ENCODE measurements around the gene GRAMD2B. TPM values are rescaled to one million over a fixed set of nuclear protein-coding genes. Genes with fewer than 3 reads are reported as not detected.

GRAMD2B gene
- total RNA-seq, 1 donor from 2014 or later, result 29.1 TPM

DNA sequence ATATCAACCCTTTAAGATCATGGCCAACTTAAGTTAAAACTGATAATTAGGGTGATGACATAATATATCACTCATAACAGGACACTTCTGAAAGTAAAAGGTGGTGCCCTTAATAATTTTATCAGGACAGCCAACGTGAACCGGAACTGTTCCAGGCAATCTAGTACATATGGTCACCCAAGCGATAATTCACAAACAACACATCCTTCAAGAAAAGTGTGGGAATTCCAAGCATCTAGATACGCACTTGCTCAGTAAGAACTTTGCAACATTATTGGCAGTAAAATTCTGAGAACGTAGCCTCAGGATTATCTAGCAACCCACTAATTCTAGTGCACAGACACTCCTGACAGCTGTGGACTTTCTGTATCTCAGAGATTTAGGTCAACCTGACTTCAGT lies 86.1 kb downstream of the GRAMD2B start:
- Histone ChIP-seq H2AFZ (ENCODE audit: low read depth, low read length) (no peak overlapping the region), H3K4me3 (ENCODE audit: insufficient read depth, low read depth, low read length) (no peak overlapping the region), H3K4me2 (ENCODE audit: low read length) (no peak overlapping the region), H3K79me2 (ENCODE audit: insufficient read depth, low read length) (no peaks in the 10 kb centered on the region), H3K27ac (ENCODE audit: low read depth, low read length) (no peak overlapping the region), H4K20me1 (ENCODE audit: insufficient read depth, low read length) (no peaks in the 10 kb centered on the region), H3K4me1 (ENCODE audit: insufficient read depth, low read length) (no peaks in the 10 kb centered on the region), H3K9ac (ENCODE audit: low read length) (no peak overlapping the region), H3K9me3 (ENCODE audit: insufficient read depth, low read depth, low read length) (no peaks in the 10 kb centered on the region), H3K27me3 (ENCODE audit: insufficient read depth, low read length) (no peaks in the 10 kb centered on the region), H3K36me3 (ENCODE audit: insufficient read depth, low read length) (no peaks in the 10 kb centered on the region)
- no peaks in the 10 kb centered on the region for H3K4me1 Mint-ChIP-seq (ENCODE audit: low read depth, unreplicated experiment)
- TF ChIP-seq, protein P1, sequence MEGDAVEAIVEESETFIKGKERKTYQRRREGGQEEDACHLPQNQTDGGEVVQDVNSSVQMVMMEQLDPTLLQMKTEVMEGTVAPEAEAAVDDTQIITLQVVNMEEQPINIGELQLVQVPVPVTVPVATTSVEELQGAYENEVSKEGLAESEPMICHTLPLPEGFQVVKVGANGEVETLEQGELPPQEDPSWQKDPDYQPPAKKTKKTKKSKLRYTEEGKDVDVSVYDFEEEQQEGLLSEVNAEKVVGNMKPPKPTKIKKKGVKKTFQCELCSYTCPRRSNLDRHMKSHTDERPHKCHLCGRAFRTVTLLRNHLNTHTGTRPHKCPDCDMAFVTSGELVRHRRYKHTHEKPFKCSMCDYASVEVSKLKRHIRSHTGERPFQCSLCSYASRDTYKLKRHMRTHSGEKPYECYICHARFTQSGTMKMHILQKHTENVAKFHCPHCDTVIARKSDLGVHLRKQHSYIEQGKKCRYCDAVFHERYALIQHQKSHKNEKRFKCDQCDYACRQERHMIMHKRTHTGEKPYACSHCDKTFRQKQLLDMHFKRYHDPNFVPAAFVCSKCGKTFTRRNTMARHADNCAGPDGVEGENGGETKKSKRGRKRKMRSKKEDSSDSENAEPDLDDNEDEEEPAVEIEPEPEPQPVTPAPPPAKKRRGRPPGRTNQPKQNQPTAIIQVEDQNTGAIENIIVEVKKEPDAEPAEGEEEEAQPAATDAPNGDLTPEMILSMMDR (IDR thresholded peaks at IDR 0.05; ENCODE audit: insufficient read depth, low read depth, low read length), result no peak
- no peak for TF ChIP-seq EZH2 (IDR thresholded peaks at IDR 0.05; ENCODE audit: insufficient read depth, low read length)
- no peak for FAIRE-seq
- DNase-seq (ENCODE audit: low read depth), result no peak
- peaks cover 1% of the 10 kb centered on the region for H3K27me3 Mint-ChIP-seq (ENCODE audit: low read depth, unreplicated experiment)
- no peaks in the 10 kb centered on the region for H3K36me3 Mint-ChIP-seq (ENCODE audit: low read depth, unreplicated experiment)
- no peak overlapping the region for H3K4me3 Mint-ChIP-seq (ENCODE audit: unreplicated experiment)
- no peaks in the 10 kb centered on the region for H3K9me3 Mint-ChIP-seq (ENCODE audit: unreplicated experiment)
- no peak overlapping the region for H3K27ac Mint-ChIP-seq (ENCODE audit: unreplicated experiment)

DNA sequence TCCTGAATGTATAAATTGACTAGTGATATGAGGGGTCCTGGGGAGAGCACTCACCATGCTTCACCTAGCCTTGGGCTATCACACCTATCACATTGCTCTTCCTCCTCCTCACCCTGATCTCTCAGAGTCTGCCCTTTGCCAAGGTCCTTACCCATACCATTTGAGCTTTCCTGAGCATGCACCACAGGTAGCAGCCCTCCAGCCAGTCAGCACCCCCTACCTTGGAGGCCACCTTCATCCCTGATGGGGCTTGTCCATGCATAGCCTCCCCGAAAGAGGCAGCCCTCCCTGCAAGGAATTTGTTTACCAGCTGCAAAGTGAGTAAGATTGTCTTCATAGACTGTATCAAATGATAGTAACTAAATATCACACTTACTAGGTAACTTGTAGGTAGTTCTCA lies 88.8 kb downstream of the GRAMD2B start:
- Histone ChIP-seq H3K27me3 (ENCODE audit: insufficient read depth, low read length) (no peaks in the 10 kb centered on the region), H3K79me2 (ENCODE audit: insufficient read depth, low read length) (no peaks in the 10 kb centered on the region), H3K4me3 (ENCODE audit: insufficient read depth, low read depth, low read length) (no peak overlapping the region), H3K9me3 (ENCODE audit: insufficient read depth, low read depth, low read length) (no peaks in the 10 kb centered on the region), H3K4me1 (ENCODE audit: insufficient read depth, low read length) (peaks cover 5% of the 10 kb centered on the region), H3K36me3 (ENCODE audit: insufficient read depth, low read length) (no peaks in the 10 kb centered on the region), H3K27ac (ENCODE audit: low read depth, low read length) (no peak overlapping the region), H2AFZ (ENCODE audit: low read depth, low read length) (no peak overlapping the region), H3K9ac (ENCODE audit: low read length) (no peak overlapping the region), H4K20me1 (ENCODE audit: insufficient read depth, low read length) (no peaks in the 10 kb centered on the region), H3K4me2 (ENCODE audit: low read length) (no peak overlapping the region)
- Mint-ChIP-seq H3K27me3 (ENCODE audit: low read depth, unreplicated experiment) (peaks cover 1% of the 10 kb centered on the region), H3K4me1 (ENCODE audit: low read depth, unreplicated experiment) (peaks cover 7% of the 10 kb centered on the region), H3K4me3 (ENCODE audit: unreplicated experiment) (no peak overlapping the region), H3K36me3 (ENCODE audit: low read depth, unreplicated experiment) (no peaks in the 10 kb centered on the region), H3K9me3 (ENCODE audit: unreplicated experiment) (no peaks in the 10 kb centered on the region), H3K27ac (ENCODE audit: unreplicated experiment) (no peak overlapping the region)
- DNase-seq (ENCODE audit: low read depth), result no peak
- TF ChIP-seq, protein P1 (IDR thresholded peaks at IDR 0.05; ENCODE audit: insufficient read depth, low read depth, low read length), result no peak
- no peak for TF ChIP-seq EZH2 (IDR thresholded peaks at IDR 0.05; ENCODE audit: insufficient read depth, low read length)
- no peak for FAIRE-seq

DNA sequence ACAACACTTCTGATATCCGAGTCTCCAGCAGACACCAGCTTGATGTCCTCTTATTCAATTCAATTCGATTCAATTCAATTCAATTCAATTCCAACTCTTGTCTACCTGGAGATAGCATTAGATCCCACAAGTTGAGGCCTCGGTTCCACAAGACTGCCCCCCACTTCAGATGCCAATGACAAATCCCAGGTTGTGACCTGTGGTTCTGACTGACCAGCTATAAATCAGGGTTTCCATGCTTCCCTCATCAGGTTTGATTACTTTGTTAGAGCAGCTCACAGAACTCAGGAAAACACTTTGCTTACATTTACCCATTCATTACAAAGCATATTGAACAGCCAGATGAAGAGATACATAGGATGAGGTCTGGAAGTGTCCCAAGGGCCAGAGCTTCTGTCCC lies 89.2 kb downstream of the GRAMD2B start:
- Mint-ChIP-seq H3K9me3 (ENCODE audit: unreplicated experiment) (no peaks in the 10 kb centered on the region), H3K36me3 (ENCODE audit: low read depth, unreplicated experiment) (no peaks in the 10 kb centered on the region), H3K27ac (ENCODE audit: unreplicated experiment) (no peak overlapping the region), H3K27me3 (ENCODE audit: low read depth, unreplicated experiment) (peaks cover 1% of the 10 kb centered on the region), H3K4me3 (ENCODE audit: unreplicated experiment) (no peak overlapping the region), H3K4me1 (ENCODE audit: low read depth, unreplicated experiment) (peaks cover 7% of the 10 kb centered on the region)
- Histone ChIP-seq H3K4me1 (ENCODE audit: insufficient read depth, low read length) (peaks cover 5% of the 10 kb centered on the region), H3K4me2 (ENCODE audit: low read length) (no peak overlapping the region), H3K36me3 (ENCODE audit: insufficient read depth, low read length) (no peaks in the 10 kb centered on the region), H3K27me3 (ENCODE audit: insufficient read depth, low read length) (no peaks in the 10 kb centered on the region), H3K79me2 (ENCODE audit: insufficient read depth, low read length) (no peaks in the 10 kb centered on the region), H2AFZ (ENCODE audit: low read depth, low read length) (no peak overlapping the region), H3K9me3 (ENCODE audit: insufficient read depth, low read depth, low read length) (no peaks in the 10 kb centered on the region), H3K27ac (ENCODE audit: low read depth, low read length) (no peak overlapping the region), H3K9ac (ENCODE audit: low read length) (no peak overlapping the region), H4K20me1 (ENCODE audit: insufficient read depth, low read length) (no peaks in the 10 kb centered on the region), H3K4me3 (ENCODE audit: insufficient read depth, low read depth, low read length) (no peak overlapping the region)
- no peak for TF ChIP-seq EZH2 (IDR thresholded peaks at IDR 0.05; ENCODE audit: insufficient read depth, low read length)
- TF ChIP-seq, protein P1 (IDR thresholded peaks at IDR 0.05; ENCODE audit: insufficient read depth, low read depth, low read length), result no peak
- DNase-seq (ENCODE audit: low read depth) (no peak), FAIRE-seq (no peak)
